HG02938 (cell line): ENCODE data around the gene CHMP2A.
"Not testable (repeated sequence)": the region's sequence is repeated elsewhere in the genome, so short reads cannot be mapped to it uniquely, and the experiment has no call there.

Source experiments
- ATAC-seq: cut with Tn5 transposase; IDR thresholded peaks from one replicate; pipeline ENCODE4 v1.9.1; 2021; ENCODE audit warnings: mild to moderate bottlenecking, moderate library complexity; ENCODE audit not compliant: unreplicated experiment

CHMP2A gene

GRCh38 chr19:58542641-58543372 is 12.1 kb downstream of the CHMP2A start:
- not testable (repeated sequence) for ATAC-seq

GRCh38 chr19:58539169-58539559 is 15.7 kb downstream of the CHMP2A start:
- ATAC-seq = not testable (repeated sequence)

GRCh38 chr19:58538257-58539168 is 16.4 kb downstream of the CHMP2A start:
- ATAC-seq = no peak

GRCh38 chr19:58536852-58537798 is 17.8 kb downstream of the CHMP2A start:
- ATAC-seq = no peak

- ATAC-seq = no peak
These were observed 19.0 kb downstream of the CHMP2A start for GRCh38 chr19:58535857-58536256.

GRCh38 chr19:58531034-58531840 is 23.7 kb downstream of the CHMP2A start:
- ATAC-seq = no peak

- no peak for ATAC-seq
These were observed 25.5 kb downstream of the CHMP2A start for GRCh38 chr19:58529405-58529804.

GRCh38 chr19:58522709-58523108 is 32.2 kb downstream of the CHMP2A start:
- ATAC-seq = no peak

GRCh38 chr19:58521651-58522050 is 33.3 kb downstream of the CHMP2A start:
- ATAC-seq = no peak

GRCh38 chr19:58520257-58520599 is 34.7 kb downstream of the CHMP2A start:
- ATAC-seq = no peak

GRCh38 chr19:58519355-58520256 is 35.3 kb downstream of the CHMP2A start, which contains the start of gene ZBTB45:
Gene ZBTB45, minus strand, starts transcription at chr19:58519810. Its CDS starts 2,137 bp downstream, at chr19:58517673.
- ATAC-seq = peak; percentile 84

GRCh38 chr19:58519087-58519354 is 35.9 kb downstream of the CHMP2A start:
- ATAC-seq = no peak

- ATAC-seq = no peak
These were observed 36.4 kb downstream of the CHMP2A start for GRCh38 chr19:58518256-58519086.

- no peak for ATAC-seq
These were observed 37.7 kb downstream of the CHMP2A start for GRCh38 chr19:58516964-58517833.

- no peak for ATAC-seq
These were observed 38.6 kb downstream of the CHMP2A start for GRCh38 chr19:58516246-58516836.

- ATAC-seq = no peak
These were observed 39.6 kb downstream of the CHMP2A start for GRCh38 chr19:58515259-58515658.

GRCh38 chr19:58514564-58515022 is 40.3 kb downstream of the CHMP2A start:
- ATAC-seq = no peak
